Suprapubic skin (tissue), 4 donors: ENCODE measurements around the gene PHTF2. TPM values are rescaled to one million over a fixed set of nuclear protein-coding genes. Genes with fewer than 3 reads are reported as not detected.

Source experiments
- DNase-seq, 2 donors: peaks; one replicate each; pipeline ENCODE4 v3.0.0-alpha.2; 2019; ENCODE audit warnings: low spot score in 2 of 2
- H3K27ac ChIP-seq: fragments of 200-600 bp; sonication (generic); one replicate; pipeline ENCODE4 v1.5.1; 2019
- H3K27me3 ChIP-seq: fragments of 200-600 bp; sonication (generic); one replicate; pipeline ENCODE4 v1.5.1; 2019
- H3K36me3 ChIP-seq: fragments of 200-600 bp; sonication (generic); one replicate; pipeline ENCODE4 v1.5.1; 2019
- H3K4me1 ChIP-seq: fragments of 200-600 bp; sonication (generic); one replicate; pipeline ENCODE4 v1.5.1; 2019
- H3K4me3 ChIP-seq: fragments of 200-600 bp; sonication (generic); one replicate; pipeline ENCODE4 v1.5.1; 2019; ENCODE audit warnings: mild to moderate bottlenecking
- H3K9me3 ChIP-seq: fragments of 200-600 bp; sonication (generic); one replicate; pipeline ENCODE4 v1.5.1; 2019
- EP300 ChIP-seq: sonication (generic); formaldehyde crosslinking; IDR thresholded peaks from one replicate; pipeline ENCODE4 v1.6.1; 2017; ENCODE audit warnings: antibody characterized with exemption
- POLR2A ChIP-seq, 2 donors: fragments of 450-650 bp; IDR thresholded peaks; one replicate each; pipeline ENCODE4 v1.6.1; 2017; ENCODE audit warnings: antibody characterized with exemption in 2 of 2, mild to moderate bottlenecking in 2 of 2, moderate library complexity in 2 of 2
- POLR2AphosphoS5 ChIP-seq, 3 donors: sonication (generic); formaldehyde crosslinking; IDR thresholded peaks; one replicate each; pipeline ENCODE4 v1.6.1; 2017; ENCODE audit warnings: antibody characterized with exemption in 3 of 3
- WGBS: methylation state at CpG from one replicate; pipeline ENCODE4 v1.1.5; 2018; 5-methylcytosine and 5-hydroxymethylcytosine counted together
- total RNA-seq, 4 donors: library from RNA; depleted of rRNA; stranded (reverse); fragments of >200 nt; gene quantifications; one replicate each; pipeline ENCODE4 v1.1.0, GENCODE V29; 2016
- TF ChIP-seq, protein P1 (sequence below), 2 donors: fragments of 200-600 bp in 1 of 2; fragments of 450-650 bp in 1 of 2; sonication (generic) in 1 of 2; IDR thresholded peaks; one replicate each; pipeline ENCODE4 v1.5.1; 2016 to 2019; ENCODE audit warnings: antibody characterized with exemption in 2 of 2, mild to moderate bottlenecking in 1 of 2, moderate library complexity in 1 of 2

The PHTF2 gene
- total RNA-seq, 4 donors from 2014 or later, result 9.6 to 33.7 (median 15.7) TPM

DNA sequence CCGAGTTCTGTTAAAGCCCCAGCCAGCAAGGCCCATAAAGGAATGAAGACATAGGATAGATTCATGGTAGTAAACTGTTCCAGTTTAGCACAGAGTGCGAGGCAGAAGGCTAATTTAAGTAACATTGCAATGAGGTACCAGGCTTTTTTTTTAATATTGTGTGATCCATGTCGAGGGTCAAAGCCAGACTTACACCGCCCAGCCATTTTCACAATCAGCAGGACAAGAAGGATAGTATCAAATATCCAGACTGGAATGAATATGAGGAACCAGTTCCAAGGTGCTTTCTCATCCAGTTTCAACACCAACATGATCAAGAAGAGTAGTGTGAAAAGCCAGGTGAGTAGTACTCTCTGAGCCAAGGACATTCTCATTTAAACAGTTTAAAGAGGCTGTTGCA lies 4.6 kb upstream of the PHTF2 start:
- TF ChIP-seq EP300 (no peak), POLR2A (IDR thresholded peaks at IDR 0.05) (no peak), POLR2AphosphoS5 (IDR thresholded peaks at IDR 0.05) (no peak)
- TF ChIP-seq, protein P1, sequence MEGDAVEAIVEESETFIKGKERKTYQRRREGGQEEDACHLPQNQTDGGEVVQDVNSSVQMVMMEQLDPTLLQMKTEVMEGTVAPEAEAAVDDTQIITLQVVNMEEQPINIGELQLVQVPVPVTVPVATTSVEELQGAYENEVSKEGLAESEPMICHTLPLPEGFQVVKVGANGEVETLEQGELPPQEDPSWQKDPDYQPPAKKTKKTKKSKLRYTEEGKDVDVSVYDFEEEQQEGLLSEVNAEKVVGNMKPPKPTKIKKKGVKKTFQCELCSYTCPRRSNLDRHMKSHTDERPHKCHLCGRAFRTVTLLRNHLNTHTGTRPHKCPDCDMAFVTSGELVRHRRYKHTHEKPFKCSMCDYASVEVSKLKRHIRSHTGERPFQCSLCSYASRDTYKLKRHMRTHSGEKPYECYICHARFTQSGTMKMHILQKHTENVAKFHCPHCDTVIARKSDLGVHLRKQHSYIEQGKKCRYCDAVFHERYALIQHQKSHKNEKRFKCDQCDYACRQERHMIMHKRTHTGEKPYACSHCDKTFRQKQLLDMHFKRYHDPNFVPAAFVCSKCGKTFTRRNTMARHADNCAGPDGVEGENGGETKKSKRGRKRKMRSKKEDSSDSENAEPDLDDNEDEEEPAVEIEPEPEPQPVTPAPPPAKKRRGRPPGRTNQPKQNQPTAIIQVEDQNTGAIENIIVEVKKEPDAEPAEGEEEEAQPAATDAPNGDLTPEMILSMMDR (IDR thresholded peaks at IDR 0.05), result no peak
- H3K4me1 ChIP-seq, result peaks cover 20% of the 10 kb centered on the region
- no peaks in the 10 kb centered on the region for H3K9me3 ChIP-seq
- DNase-seq, result no peak
- H3K27me3 ChIP-seq, result no peaks in the 10 kb centered on the region
- peaks cover 11% of the 10 kb centered on the region for H3K36me3 ChIP-seq
- H3K27ac ChIP-seq, result no peak overlapping the region
- WGBS, result 85% methylated on average over 4 of the region's 4 CpGs
- no peak overlapping the region for H3K4me3 ChIP-seq

DNA sequence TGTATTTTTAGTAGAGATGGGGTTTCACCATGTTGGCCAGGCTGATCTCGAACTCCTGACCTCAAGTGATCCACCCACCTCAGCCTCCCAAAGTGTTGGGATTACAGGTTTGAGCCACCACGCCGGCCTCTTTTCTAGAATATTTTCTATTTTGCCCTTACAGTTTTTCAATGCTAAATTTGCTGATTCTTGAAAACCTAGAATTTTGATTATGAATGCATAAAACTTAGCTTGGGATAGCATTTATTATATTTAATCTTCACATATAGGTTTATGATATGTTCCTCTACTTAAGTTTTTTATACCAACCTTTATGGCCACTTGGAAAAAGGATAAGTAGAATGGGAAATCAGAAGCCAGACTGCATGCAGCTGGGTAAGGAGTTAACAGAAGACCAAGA lies 2.5 kb upstream of the PHTF2 start:
- WGBS, result 98% methylated on average over 3 of the region's 3 CpGs
- Histone ChIP-seq H3K4me1 (peaks cover 31% of the 10 kb centered on the region), H3K4me3 (no peak overlapping the region), H3K9me3 (no peaks in the 10 kb centered on the region), H3K36me3 (peaks cover 11% of the 10 kb centered on the region), H3K27ac (no peak overlapping the region), H3K27me3 (no peaks in the 10 kb centered on the region)
- no peak for TF ChIP-seq POLR2AphosphoS5 (IDR thresholded peaks at IDR 0.05)
- TF ChIP-seq POLR2A (IDR thresholded peaks at IDR 0.05), result no peak
- TF ChIP-seq, protein P1 (IDR thresholded peaks at IDR 0.05), result no peak
- no peak for TF ChIP-seq EP300
- DNase-seq, result no peak

DNA sequence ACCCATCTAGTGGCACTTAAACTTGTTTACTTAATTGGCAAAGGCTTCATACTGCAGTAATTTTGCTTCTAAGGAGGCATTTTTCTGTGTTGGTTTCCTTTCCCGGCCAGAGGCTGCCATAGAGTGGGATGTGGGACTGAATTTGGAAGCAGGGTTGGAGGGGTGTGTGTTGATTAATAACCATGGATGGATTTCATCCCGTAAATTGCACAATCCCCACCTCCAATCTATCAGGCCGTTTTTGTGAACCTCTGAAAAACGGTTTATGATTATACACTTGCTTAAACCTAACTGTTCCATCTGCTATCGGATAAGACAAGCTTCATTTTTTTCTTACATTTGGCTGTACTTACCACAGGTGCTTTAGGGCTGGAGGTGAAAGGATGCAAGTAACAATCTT lies 1.6 kb upstream of the PHTF2 start:
- no peak overlapping the region for H3K27ac ChIP-seq
- peaks cover 31% of the 10 kb centered on the region for H3K4me1 ChIP-seq

DNA sequence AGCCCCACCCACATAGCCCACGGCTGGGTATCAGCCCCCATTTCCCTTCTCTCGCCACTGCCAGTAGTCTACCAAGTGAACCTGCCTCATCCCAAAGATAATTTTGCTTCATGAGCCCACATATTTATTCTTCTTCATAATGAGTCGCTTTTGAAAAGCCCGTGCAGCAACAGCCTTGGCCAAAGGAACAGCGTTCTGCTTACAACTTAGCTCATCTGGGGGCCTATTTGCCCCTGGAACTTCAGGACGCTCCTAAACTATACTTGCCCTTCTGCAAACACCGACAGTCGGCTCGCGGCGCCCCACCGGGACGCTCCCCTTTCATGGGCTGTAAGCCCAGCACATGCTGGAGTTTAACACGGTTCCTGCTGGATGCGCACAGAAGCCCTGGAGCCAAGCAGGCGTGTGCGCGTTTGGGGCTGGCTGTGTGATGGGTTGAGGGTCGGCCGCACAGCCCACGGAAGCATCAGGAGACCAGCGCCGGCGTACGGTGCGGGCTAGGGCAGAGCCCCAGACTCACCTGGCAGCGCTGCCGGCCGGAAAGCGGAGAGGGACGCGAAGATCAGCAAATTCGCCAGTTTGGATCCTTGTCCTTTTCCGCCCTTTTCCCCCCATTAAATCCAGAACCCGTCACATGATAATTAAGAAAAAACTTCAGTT lies 709 bp upstream of the PHTF2 start:
- H3K4me3 ChIP-seq, result peak overlapping the region; percentile 92
- peaks cover 34% of the 10 kb centered on the region for H3K4me1 ChIP-seq
- peak overlapping the region; percentile 84 for H3K27ac ChIP-seq
- peak in 1 of 2 donors; percentile 79 for DNase-seq
- TF ChIP-seq EP300 (no peak), POLR2AphosphoS5 (IDR thresholded peaks at IDR 0.05) (peak in 1 of 3 donors; percentile 39)
- H3K27me3 ChIP-seq, result no peaks in the 10 kb centered on the region
- no peaks in the 10 kb centered on the region for H3K9me3 ChIP-seq
- peaks cover 11% of the 10 kb centered on the region for H3K36me3 ChIP-seq
- WGBS, result under 1% methylated on average over 24 of the region's 35 CpGs

More for the DNA sequence above, 1.6 kb upstream of the PHTF2 start:
- TF ChIP-seq POLR2A (IDR thresholded peaks at IDR 0.05), result no peak
- no peak for TF ChIP-seq EP300
- no peak for TF ChIP-seq POLR2AphosphoS5 (IDR thresholded peaks at IDR 0.05)
- TF ChIP-seq, protein P1 (IDR thresholded peaks at IDR 0.05), result no peak
- Histone ChIP-seq H3K27me3 (no peaks in the 10 kb centered on the region), H3K36me3 (peaks cover 11% of the 10 kb centered on the region), H3K4me3 (peak overlapping the region; percentile 92), H3K9me3 (no peaks in the 10 kb centered on the region)
- no peak for DNase-seq
- 33% methylated on average over 5 of the region's 5 CpGs for WGBS

DNA sequence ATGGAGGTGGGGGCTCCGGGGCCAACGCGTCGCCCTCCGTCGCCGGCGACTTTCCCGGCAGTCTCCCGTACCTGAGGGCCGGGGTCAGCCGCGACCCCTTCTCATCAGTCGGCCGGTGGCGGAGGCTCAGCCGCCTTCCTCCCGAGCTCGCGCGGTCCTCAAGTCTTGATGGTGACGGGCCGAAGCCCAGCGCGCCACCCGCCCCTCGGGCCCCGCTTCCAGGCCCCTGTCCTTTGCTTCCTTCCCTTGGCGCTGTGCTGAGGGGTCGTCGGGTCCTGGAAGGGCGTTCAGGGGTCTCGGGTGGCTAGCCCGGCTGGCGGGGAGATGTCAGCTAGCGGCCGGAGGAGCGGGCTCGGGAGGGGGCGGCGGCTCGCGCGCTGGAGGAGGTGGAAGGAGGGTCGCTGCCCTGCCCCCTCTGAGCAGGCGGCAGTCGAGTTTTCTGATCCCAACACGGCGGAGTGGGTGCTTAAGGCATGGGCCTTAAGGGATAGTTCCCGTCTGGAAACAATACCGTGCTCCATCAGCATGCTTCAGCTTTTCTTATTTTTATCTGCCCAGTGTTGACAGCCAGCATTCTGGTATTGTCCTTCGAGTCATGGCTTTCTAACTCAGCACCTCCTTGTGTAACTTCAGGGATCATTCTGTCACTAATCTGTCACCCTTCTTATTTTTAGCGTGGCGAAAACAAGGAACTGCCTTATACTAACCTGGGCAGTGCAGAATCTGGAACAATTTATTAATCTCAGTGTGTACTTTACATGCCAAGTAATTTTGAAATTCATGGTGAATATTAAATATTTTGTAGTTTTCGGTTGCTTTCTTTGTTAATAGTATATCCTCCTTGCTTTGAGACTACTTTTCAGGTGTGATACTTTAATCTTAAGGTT lies 748 bp downstream of the PHTF2 start:
- Histone ChIP-seq H3K27ac (peak overlapping the region; percentile 86), H3K27me3 (no peaks in the 10 kb centered on the region), H3K4me1 (peaks cover 33% of the 10 kb centered on the region), H3K9me3 (no peaks in the 10 kb centered on the region), H3K36me3 (peaks cover 7% of the 10 kb centered on the region), H3K4me3 (peak overlapping the region; percentile 92)
- TF ChIP-seq, protein P1 (IDR thresholded peaks at IDR 0.05), result no peak
- TF ChIP-seq POLR2AphosphoS5 (IDR thresholded peaks at IDR 0.05), result no peak
- no peak for TF ChIP-seq POLR2A (IDR thresholded peaks at IDR 0.05)
- no peak for TF ChIP-seq EP300
- DNase-seq, result peak; percentile 77 to 83
- WGBS, result 1% methylated on average over 27 of the region's 55 CpGs
